Stimulated activated CD8-positive, alpha-beta memory T cell treated with anti-CD3 and anti-CD28 coated beads, Interleukin-12 subunit alpha, Interleukin-12 subunit beta, amount 100 ng/mL, for 24 hours (primary cell): ENCODE measurements around the gene FAM83F.

ENCODE experiments used
- DNase-seq: peaks from one replicate; pipeline ENCODE4 v3.0.0-alpha.2; 2020; ENCODE audit errors: extremely low read depth

Gene FAM83F

DNA sequence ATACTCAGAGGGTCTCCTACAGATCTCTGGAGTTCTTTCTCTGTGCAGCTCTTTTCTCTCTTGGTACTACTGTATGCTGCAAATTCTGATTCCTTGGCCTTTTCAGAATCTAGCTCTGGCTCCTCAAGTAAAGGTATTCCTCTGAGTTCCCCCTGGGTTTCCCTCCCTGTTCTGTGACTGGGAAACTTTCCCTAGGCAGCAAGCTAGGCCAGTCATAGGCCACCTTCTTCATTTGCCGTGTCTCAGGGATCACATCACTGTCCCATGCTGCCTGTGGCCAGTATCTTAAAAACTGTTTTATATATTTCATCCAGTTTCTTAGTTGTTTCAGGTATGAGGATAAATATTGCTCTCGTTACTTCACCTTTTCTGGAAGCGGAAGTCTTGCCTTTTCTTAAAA lies 71.2 kb downstream of the FAM83F start:
- DNase-seq: no peak

DNA sequence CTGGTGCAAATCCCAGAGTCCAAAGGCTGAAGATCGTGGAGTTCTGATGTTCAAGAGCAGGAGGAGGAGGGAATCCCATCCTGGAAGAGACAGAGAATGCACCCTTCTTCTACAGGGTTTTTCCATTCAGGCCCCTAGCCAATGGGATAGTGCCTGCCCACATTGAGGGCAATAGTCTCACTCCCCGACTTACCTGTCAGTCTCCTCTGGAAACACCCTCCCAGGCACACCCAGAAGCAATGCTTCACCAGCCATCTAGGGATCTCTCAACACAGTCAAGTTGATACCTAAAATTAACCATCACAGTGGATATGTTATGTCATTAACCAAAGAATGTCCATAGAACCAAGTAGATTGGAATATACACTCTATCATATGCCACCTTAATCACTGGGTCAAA lies 72.9 kb downstream of the FAM83F start:
- DNase-seq: no peak

DNA sequence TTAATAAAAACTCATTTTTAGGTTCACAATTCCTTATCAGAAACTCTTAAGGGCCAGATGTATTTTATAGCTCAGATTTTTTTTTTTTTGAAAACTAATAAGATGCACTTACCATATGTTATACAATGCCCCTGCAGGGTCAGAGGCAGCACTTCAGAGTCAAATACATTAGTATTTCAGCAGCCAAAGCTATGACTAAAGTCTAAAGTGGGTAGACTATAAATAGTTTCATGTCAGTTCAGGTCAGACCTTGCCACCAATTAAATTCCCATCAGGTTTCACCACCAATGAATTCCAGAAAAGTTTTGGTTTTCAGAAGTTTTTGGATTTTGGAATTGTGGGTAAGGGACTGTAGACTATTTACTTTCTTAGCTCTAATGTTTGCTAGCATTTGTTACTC lies 75.9 kb downstream of the FAM83F start:
- DNase-seq: no peak

DNA sequence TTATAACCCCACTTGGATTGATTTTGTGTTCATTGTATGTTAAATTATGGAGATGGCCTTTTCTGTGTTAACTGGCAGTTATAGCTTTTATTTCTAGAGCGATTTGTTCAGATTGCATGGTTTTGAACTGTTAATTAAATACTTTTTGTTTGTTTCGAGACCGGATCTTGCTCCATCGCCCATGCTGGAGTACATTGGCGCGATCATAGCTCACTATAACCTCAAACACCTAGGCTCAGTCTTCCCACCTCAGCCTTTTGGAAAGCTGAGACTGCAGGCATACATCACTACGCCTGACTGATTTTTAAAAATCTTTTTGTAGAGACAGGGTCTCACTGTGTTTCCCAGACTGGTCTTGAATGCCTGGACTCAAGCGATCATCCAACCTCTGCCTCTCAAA lies 77.0 kb downstream of the FAM83F start:
- DNase-seq: no peak

DNA sequence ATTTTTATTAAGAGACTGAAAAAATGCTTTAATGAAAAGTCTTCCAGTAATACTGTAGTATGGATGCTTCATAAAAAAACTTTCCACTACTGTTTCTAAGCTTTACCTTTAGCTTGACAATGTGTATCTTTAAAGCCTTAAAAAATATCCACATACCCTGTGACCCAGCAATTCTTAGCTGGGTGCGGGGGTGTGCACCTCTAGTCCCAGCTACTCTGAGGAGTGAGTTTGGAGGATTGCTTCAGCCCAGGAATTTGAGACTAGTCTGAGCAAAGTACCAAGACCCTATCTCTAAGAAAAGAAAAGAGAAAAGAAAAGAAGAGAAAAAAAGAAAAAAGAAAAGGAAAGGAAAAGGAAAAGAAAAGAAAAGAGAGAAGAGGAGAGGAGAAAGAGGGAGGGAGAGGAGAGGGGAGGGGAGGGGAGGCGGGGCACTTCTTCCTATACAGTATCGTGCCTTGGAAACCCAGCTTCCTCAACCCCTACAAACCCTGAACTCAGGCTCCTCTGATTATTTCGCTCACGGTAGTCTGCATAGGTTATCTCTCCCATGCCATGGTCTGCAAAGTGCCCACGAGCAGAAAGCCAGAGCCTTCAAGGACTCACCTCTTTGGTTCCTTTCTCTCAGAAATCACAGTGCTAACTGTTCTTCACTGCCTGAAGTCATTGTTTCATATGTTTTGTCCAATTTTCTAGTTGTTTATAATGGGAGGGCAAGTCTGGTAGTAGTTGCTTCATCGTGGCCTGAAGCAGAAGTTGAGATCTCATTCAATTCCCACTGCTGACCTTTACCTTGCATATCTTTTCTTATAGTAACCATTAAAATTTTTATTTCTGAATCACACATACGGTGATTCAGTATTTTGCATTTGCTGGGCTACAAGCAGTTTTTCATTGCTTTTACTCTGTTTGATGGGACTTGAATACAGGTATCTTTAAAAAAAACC lies 82.2 kb downstream of the FAM83F start:
- no peak for DNase-seq

DNA sequence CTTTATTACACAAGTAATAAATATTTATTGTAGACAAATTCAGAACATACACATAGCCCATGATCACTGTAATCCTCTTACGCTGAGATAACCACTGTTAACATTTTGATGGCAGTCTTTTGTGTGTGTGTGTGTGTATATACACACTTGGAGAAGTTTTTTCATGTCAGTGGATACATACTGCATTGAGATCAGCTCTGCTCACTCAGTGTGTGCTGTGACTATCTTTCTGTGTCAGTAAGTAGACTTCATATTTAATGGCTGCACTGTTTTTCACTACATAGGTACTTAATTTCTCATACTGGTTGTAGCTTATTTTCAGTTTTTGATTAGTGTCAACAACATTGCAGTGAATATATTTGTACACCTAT lies 82.9 kb downstream of the FAM83F start:
- DNase-seq: no peak

DNA sequence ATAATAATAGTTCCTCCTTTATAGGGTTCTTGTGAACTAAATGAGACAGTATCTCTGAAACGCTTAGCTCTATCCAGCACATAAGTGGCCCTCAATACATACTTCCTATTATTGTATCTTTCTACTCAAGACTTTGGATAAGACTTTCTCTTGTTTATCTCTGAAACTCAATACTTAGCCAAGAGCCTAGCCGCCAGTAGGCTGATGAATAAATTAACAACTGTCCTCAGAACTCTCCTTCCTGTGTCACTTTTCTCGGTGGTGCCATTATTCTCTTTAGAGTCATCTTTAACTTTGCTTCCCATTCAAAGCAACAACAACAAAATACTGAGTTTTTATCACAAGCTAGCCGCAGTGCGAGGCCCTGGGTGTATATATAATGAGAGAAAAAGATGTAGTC lies 86.9 kb downstream of the FAM83F start:
- no peak for DNase-seq

DNA sequence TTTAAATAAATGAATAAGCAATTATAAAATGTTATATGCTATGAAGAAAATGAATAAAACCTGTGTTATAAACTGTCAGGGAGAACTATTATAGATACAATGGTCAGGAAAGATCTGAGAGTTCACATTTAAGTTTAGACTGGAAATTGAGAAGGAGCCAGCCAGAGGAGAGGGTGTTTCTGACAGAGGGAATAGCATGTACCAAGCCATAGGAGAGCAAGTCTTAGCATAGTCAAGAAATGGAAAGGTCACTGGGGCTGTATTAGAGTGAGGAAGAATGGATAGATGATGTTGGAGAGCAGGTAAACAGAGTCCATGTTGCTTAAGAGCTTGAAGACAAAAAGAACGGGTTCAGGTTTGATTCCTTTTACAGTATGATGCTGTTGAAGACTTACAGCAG lies 87.4 kb downstream of the FAM83F start:
- no peak for DNase-seq

DNA sequence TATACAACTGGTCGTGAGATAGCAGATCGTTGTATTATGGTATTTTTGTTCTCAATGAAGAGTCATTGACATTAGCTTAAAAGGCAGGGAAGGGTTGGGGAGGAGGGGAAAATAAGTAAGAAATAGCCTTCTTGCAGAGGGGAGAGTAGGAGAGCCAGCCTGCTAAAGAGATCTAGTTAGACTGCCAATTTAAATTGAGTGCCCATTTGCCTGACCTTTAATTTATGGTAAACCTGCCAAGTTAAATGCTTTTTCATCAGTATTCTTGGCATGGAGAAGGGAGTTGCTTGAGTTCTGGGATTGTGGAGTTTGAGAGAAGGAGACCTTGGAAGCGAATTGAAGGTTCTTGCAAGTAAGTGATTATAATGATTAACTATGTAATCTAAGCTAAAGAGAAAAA lies 89.0 kb downstream of the FAM83F start:
- DNase-seq: no peak

DNA sequence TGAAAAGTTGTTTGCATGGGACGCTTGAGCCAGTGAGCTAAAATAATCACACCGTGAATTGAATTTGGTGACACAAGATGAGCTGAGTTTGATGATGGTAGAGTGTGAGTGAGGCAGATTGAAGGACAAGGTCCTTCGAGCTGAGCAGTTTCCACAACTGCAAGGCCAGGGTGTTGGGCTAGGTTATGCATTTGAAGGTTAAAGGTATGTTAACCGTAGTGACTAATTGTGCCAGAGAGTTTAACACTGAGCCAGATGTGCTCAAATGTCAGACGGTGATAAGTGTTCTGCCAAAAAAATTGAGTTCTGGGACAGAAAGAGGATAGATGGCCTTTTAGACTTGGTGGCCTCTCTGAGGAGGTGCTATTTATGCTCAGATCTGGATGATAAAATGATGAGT lies 89.5 kb downstream of the FAM83F start:
- no peak for DNase-seq

DNA sequence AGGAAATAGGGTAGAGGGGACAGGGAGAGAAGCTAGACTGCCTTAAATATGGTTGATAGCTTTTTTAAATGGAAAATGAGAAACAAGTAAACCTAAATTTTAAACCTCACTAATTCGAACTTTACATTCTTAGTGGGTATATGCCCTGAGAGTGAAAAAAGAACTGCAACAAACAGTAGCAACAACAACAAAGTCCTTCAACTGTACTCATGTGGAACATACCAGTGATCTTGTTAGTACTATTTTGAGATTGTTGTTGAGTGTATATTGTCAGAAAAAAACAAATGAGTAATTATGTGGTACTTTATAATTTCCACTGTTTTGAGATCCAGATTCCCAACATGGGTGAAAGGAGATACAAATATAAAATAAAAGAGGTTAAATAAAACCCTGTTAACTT lies 94.1 kb downstream of the FAM83F start:
- DNase-seq: no peak
